WTC11 (cell line): ENCODE results near the gene GSDME.

ENCODE experiments used
- CREM ChIP-seq: sonication (generic); formaldehyde crosslinking; IDR thresholded peaks from 2 replicates; pipeline ENCODE4 v1.8.1; 2022; ENCODE audit warnings: mild to moderate bottlenecking, missing genetic modification reagents, moderate library complexity
- JAZF1 ChIP-seq: fragments of 250-450 bp; sonication (Bioruptor Pico); IDR thresholded peaks from 2 replicates; pipeline ENCODE4 v1.9.0; 2021; ENCODE audit warnings: moderate library complexity, mild to moderate bottlenecking, inconsistent platforms
- JUN ChIP-seq: sonication (generic); formaldehyde crosslinking; IDR thresholded peaks from 2 replicates; pipeline ENCODE4 v1.8.0; 2023; ENCODE audit warnings: mild to moderate bottlenecking, missing genetic modification reagents
- NFYB ChIP-seq: sonication (generic); formaldehyde crosslinking; conservative IDR thresholded peaks from 2 replicates; pipeline ENCODE4 v1.8.0; 2022; ENCODE audit warnings: low read depth, missing genetic modification reagents
- ZNF121 ChIP-seq: sonication (generic); formaldehyde crosslinking; IDR thresholded peaks from 2 replicates; pipeline ENCODE4 v1.8.0; 2023; ENCODE audit warnings: missing genetic modification reagents
- ZNF138 ChIP-seq: sonication (generic); formaldehyde crosslinking; conservative IDR thresholded peaks from 2 replicates; pipeline ENCODE4 v1.8.1; 2022; ENCODE audit warnings: mild to moderate bottlenecking, moderate library complexity, missing genetic modification reagents
- ZNF317 ChIP-seq: sonication (generic); formaldehyde crosslinking; IDR thresholded peaks from 2 replicates; pipeline ENCODE4 v1.8.1; 2023; ENCODE audit warnings: low read depth, mild to moderate bottlenecking, moderate library complexity, missing genetic modification reagents, borderline replicate concordance
- ZNF416 ChIP-seq: fragments of 250-450 bp; sonication (Bioruptor Pico); IDR thresholded peaks from 2 replicates; pipeline ENCODE4 v1.9.0; 2021; ENCODE audit warnings: mild to moderate bottlenecking, inconsistent platforms
- TF ChIP-seq, protein P1 (sequence below): fragments of 200-600 bp; IDR thresholded peaks from 2 replicates; pipeline ENCODE4 v1.8.0; 2022; ENCODE audit warnings: antibody characterized with exemption
- TF ChIP-seq, protein P2 (sequence below): sonication (generic); formaldehyde crosslinking; IDR thresholded peaks from 2 replicates; pipeline ENCODE4 v1.8.1; 2022; ENCODE audit warnings: low read depth, mild to moderate bottlenecking, moderate library complexity, missing genetic modification reagents, borderline replicate concordance
- TF ChIP-seq, protein P3 (sequence below): sonication (generic); formaldehyde crosslinking; IDR thresholded peaks from 2 replicates; pipeline ENCODE4 v1.8.1; 2023; ENCODE audit warnings: mild to moderate bottlenecking, missing genetic modification reagents
- TF ChIP-seq, protein P4 (sequence below): sonication (generic); formaldehyde crosslinking; IDR thresholded peaks from 2 replicates; pipeline ENCODE4 v1.8.0; 2022; ENCODE audit warnings: mild to moderate bottlenecking, missing genetic modification reagents

DNA sequence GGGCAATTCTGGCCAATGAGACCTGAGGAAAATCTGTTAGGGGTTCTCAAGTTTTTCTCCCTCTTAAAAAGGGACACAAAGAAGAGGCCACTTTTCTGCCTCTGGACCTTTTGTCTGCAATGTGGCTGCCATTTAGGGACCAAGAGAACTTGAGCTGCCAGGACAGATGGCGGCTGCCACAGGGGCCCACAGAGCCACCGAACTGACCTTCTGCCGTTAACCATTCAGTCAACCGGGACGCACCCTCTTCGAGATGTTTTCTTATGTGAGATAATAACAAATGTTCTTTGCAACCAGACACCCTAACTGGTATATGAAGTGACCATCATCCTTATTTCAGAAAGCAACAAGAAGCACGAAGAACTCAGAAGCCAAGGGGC lies 29.2 kb downstream of the GSDME start:
- TF ChIP-seq, protein P1, sequence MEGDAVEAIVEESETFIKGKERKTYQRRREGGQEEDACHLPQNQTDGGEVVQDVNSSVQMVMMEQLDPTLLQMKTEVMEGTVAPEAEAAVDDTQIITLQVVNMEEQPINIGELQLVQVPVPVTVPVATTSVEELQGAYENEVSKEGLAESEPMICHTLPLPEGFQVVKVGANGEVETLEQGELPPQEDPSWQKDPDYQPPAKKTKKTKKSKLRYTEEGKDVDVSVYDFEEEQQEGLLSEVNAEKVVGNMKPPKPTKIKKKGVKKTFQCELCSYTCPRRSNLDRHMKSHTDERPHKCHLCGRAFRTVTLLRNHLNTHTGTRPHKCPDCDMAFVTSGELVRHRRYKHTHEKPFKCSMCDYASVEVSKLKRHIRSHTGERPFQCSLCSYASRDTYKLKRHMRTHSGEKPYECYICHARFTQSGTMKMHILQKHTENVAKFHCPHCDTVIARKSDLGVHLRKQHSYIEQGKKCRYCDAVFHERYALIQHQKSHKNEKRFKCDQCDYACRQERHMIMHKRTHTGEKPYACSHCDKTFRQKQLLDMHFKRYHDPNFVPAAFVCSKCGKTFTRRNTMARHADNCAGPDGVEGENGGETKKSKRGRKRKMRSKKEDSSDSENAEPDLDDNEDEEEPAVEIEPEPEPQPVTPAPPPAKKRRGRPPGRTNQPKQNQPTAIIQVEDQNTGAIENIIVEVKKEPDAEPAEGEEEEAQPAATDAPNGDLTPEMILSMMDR = no peak
- TF ChIP-seq ZNF138 (no peak), ZNF317 (CRISPR knock-in tag) (no peak), NFYB (CRISPR knock-in tag) (no peak), ZNF121 (no peak), CREM (CRISPR knock-in tag) (no peak), ZNF416 (CRISPR knock-in tag) (no peak), JUN (no peak), JAZF1 (CRISPR knock-in tag) (no peak)
- TF ChIP-seq, protein P2, sequence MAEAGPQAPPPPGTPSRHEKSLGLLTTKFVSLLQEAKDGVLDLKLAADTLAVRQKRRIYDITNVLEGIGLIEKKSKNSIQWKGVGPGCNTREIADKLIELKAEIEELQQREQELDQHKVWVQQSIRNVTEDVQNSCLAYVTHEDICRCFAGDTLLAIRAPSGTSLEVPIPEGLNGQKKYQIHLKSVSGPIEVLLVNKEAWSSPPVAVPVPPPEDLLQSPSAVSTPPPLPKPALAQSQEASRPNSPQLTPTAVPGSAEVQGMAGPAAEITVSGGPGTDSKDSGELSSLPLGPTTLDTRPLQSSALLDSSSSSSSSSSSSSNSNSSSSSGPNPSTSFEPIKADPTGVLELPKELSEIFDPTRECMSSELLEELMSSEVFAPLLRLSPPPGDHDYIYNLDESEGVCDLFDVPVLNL (CRISPR knock-in tag) = no peak
- TF ChIP-seq, protein P3, sequence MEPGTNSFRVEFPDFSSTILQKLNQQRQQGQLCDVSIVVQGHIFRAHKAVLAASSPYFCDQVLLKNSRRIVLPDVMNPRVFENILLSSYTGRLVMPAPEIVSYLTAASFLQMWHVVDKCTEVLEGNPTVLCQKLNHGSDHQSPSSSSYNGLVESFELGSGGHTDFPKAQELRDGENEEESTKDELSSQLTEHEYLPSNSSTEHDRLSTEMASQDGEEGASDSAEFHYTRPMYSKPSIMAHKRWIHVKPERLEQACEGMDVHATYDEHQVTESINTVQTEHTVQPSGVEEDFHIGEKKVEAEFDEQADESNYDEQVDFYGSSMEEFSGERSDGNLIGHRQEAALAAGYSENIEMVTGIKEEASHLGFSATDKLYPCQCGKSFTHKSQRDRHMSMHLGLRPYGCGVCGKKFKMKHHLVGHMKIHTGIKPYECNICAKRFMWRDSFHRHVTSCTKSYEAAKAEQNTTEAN = no peak
- TF ChIP-seq, protein P4, sequence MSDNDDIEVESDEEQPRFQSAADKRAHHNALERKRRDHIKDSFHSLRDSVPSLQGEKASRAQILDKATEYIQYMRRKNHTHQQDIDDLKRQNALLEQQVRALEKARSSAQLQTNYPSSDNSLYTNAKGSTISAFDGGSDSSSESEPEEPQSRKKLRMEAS (CRISPR knock-in tag) = no peak
